ENCODE data around the gene FER. TPM values are rescaled to one million over a fixed set of nuclear protein-coding genes. Genes with fewer than 3 reads are reported as not detected.

The FER gene
- polyA plus RNA-seq, 1 of the 3 experiments (the other 2 are of a cell fraction): 1.8 TPM

DNA sequence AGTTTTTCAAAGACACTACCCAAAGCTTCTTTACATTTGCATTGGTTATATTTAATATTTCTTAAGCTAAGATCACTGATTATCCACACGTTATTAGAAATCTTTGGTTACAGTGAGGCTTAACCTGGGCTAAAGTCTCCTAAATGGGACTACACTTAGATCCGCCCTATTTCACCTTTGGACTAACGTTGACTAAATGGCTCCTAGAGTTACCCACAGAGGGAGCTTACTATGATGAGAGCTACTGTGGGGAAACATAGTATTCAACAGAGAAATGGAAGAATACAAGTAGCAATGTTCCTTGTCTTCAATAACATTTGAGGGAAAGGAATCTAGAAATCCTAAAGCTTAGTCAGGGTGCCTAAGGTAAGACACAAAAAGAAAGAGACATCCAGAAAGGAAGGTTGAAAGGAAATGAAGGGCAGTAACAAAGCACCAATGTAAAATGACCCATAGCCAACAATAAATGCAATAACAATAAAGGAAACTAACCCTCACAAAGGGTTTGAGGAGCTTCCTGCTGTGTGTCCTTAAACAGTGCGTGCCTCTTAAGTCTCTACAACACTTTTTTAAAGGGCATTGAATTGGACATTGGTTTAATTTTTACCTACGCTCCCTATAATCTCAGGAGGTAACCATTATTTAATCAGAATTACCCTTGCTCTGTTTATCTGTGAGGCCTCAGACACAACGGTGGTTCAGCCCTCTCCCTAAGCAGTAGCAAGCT lies 445.0 kb downstream of the FER start:
- TF ChIP-seq CTCF (IDR thresholded peaks at IDR 0.05) (no peak), REST (IDR thresholded peaks at IDR 0.05; ENCODE audit: low read depth, low read length) (no peak), FOXJ3 (CRISPR knock-in tag; IDR thresholded peaks at IDR 0.05) (no peak), NFIC (IDR thresholded peaks at IDR 0.05; ENCODE audit: borderline replicate concordance) (no peak), YY1 (IDR thresholded peaks at IDR 0.05; ENCODE audit: low read depth) (no peak), JUND (IDR thresholded peaks at IDR 0.05) (no peak), FOSL2 (IDR thresholded peaks at IDR 0.05; ENCODE audit: borderline replicate concordance, low read depth) (no peak), EZH2phosphoT487 (IDR thresholded peaks at IDR 0.05; ENCODE audit: borderline replicate concordance, low read depth) (no peak), RAD21 (IDR thresholded peaks at IDR 0.05; ENCODE audit: low read length) (no peak), ELF1 (IDR thresholded peaks at IDR 0.05) (no peak), SIN3A (IDR thresholded peaks at IDR 0.05; ENCODE audit: borderline replicate concordance, low read depth, low read length) (no peak), USF2 (IDR thresholded peaks at IDR 0.05; ENCODE audit: borderline replicate concordance, low read depth, low read length) (no peak), MXI1 (IDR thresholded peaks at IDR 0.05; ENCODE audit: low read depth, low read length) (no peak)
- TF ChIP-seq, protein P1, sequence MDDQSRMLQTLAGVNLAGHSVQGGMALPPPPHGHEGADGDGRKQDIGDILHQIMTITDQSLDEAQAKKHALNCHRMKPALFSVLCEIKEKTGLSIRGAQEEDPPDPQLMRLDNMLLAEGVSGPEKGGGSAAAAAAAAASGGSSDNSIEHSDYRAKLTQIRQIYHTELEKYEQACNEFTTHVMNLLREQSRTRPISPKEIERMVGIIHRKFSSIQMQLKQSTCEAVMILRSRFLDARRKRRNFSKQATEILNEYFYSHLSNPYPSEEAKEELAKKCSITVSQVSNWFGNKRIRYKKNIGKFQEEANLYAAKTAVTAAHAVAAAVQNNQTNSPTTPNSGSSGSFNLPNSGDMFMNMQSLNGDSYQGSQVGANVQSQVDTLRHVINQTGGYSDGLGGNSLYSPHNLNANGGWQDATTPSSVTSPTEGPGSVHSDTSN (IDR thresholded peaks at IDR 0.05): no peak
- TF ChIP-seq, protein P2, sequence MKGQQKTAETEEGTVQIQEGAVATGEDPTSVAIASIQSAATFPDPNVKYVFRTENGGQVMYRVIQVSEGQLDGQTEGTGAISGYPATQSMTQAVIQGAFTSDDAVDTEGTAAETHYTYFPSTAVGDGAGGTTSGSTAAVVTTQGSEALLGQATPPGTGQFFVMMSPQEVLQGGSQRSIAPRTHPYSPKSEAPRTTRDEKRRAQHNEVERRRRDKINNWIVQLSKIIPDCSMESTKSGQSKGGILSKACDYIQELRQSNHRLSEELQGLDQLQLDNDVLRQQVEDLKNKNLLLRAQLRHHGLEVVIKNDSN (IDR thresholded peaks at IDR 0.05; ENCODE audit: borderline replicate concordance, low read depth): no peak
- no peaks in the 10 kb centered on the region for H3K79me2 ChIP-seq (ENCODE audit: insufficient read depth)
- H4K20me1 ChIP-seq (ENCODE audit: insufficient read depth): no peaks in the 10 kb centered on the region
- H3K9me3 ChIP-seq: no peaks in the 10 kb centered on the region
- no peak overlapping the region for H2AFZ ChIP-seq (ENCODE audit: low read depth)
- no peaks in the 10 kb centered on the region for H3K27me3 ChIP-seq (ENCODE audit: insufficient read depth)
- no peak overlapping the region for H3K4me2 ChIP-seq
- CTCF ChIA-PET: no interaction called here
- no peaks in the 10 kb centered on the region for H3K9me2 ChIP-seq
- peaks cover 5% of the 10 kb centered on the region for H3F3A ChIP-seq (replicated peaks; ENCODE audit: insufficient read depth)
- H3K9ac ChIP-seq: no peak overlapping the region
- H3K36me3 ChIP-seq (replicated peaks in 1 of 2; ENCODE audit: control insufficient read depth in 1 of 2, insufficient read depth in 2 of 2, low read length in 1 of 2): peaks cover 1 to 13% of the 10 kb centered on the region in 2 experiments
- DNase-seq: no peak
- POLR2A ChIA-PET: no interaction called here
- H3K4me1 ChIP-seq (ENCODE audit: control insufficient read depth in 1 of 2, insufficient read depth in 2 of 2, low read depth in 1 of 2, low read length in 1 of 2): peaks cover 0 to 12% of the 10 kb centered on the region in 2 experiments; a peak in 3 of 4 replicates
- H3K27ac ChIP-seq (ENCODE audit: low read depth in 2 of 2, low read length in 1 of 2): no peak overlapping the region
- 97% methylated on average over 6 of the region's 6 CpGs for WGBS (ENCODE audit: low lambda C conversion rate)
- H3K4me3 ChIP-seq (ENCODE audit: low read depth in 2 of 2, low read length in 1 of 2): no peak overlapping the region
